Vagina (tissue), 2 donors: ENCODE data around the gene TAS2R38.

Experiments
- CTCF ChIP-seq, 3 experiments: fragments of 450-650 bp in 2 of 3; fragments of 200-600 bp in 1 of 3; sonication (generic) in 1 of 3; IDR thresholded peaks; one replicate each; pipeline ENCODE4 v1.5.1; 2017 to 2019; ENCODE audit warnings: antibody characterized with exemption in 3 of 3, mild to moderate bottlenecking in 2 of 3, moderate library complexity in 2 of 3
- POLR2AphosphoS5 ChIP-seq, 2 donors: sonication (generic); formaldehyde crosslinking; IDR thresholded peaks; one replicate each; pipeline ENCODE4 v1.9.0; 2017; ENCODE audit warnings: antibody characterized with exemption in 2 of 2, mild to moderate bottlenecking in 2 of 2, low read depth in 1 of 2; ENCODE audit not compliant: insufficient read depth in 1 of 2

- TF ChIP-seq CTCF (IDR thresholded peaks at IDR 0.05) (no peak), POLR2AphosphoS5 (IDR thresholded peaks at IDR 0.05; ENCODE audit: insufficient read depth in 1 of 2, low read depth in 1 of 2) (no peak)
Measured at GRCh38 chr7:141949451-141949850, 24.1 kb downstream of the TAS2R38 start.
